ENCODE data around the gene ADAMTS2. TPM values are rescaled to one million over a fixed set of nuclear protein-coding genes. Genes with fewer than 3 reads are reported as not detected.
A peak's percentile ranks its signal among the peaks of the same experiment; 100 is the strongest.

Gene ADAMTS2
- total RNA-seq, 1 donor from 2014 or later, result 1.2 TPM

- no peak overlapping the region for H3K9ac ChIP-seq
These were observed 152.3 kb downstream of the ADAMTS2 start for GRCh38 chr5:179192891-179193470.

GRCh38 chr5:179192185-179192890 lies 152.9 kb downstream of the ADAMTS2 start:
- Mint-ChIP-seq H3K36me3 (no peaks in the 10 kb centered on the region), H3K27me3 (ENCODE audit: insufficient read depth, low read depth) (peaks cover 6% of the 10 kb centered on the region), H3K4me1 (peaks cover 10% of the 10 kb centered on the region), H3K4me3 (no peak overlapping the region), H3K27ac (no peak overlapping the region), H3K9me3 (no peaks in the 10 kb centered on the region)
- no peak for TF ChIP-seq EZH2phosphoT487 (IDR thresholded peaks at IDR 0.05)
- no peaks in the 10 kb centered on the region for H3F3A ChIP-seq (ENCODE audit: low read depth)
- H3K36me3 ChIP-seq, result no peaks in the 10 kb centered on the region
- no peaks in the 10 kb centered on the region for H3K79me2 ChIP-seq (ENCODE audit: low read depth)
- H3K9ac ChIP-seq, result no peak overlapping the region
- no peaks in the 10 kb centered on the region for H3K27me3 ChIP-seq
- no peak for DNase-seq (ENCODE audit: low spot score)
- peaks cover 13% of the 10 kb centered on the region for H3K4me1 ChIP-seq
- no peak overlapping the region for H3K27ac ChIP-seq
- H3K4me2 ChIP-seq, result no peak overlapping the region
- H2AFZ ChIP-seq (replicated peaks), result no peak overlapping the region
- no peaks in the 10 kb centered on the region for H3K9me3 ChIP-seq (ENCODE audit: low read depth)
- H4K20me1 ChIP-seq (ENCODE audit: low read depth), result no peaks in the 10 kb centered on the region
- no peak overlapping the region for H3K4me3 ChIP-seq

More at GRCh38 chr5:179192891-179193470, 152.3 kb downstream of the ADAMTS2 start:
- no peaks in the 10 kb centered on the region for H3K27me3 ChIP-seq
- DNase-seq (ENCODE audit: low spot score), result no peak
- no peak overlapping the region for H3K4me2 ChIP-seq
- Mint-ChIP-seq H3K36me3 (no peaks in the 10 kb centered on the region), H3K27me3 (ENCODE audit: insufficient read depth, low read depth) (peaks cover 6% of the 10 kb centered on the region), H3K4me1 (peaks cover 6% of the 10 kb centered on the region), H3K9me3 (no peaks in the 10 kb centered on the region), H3K27ac (no peak overlapping the region), H3K4me3 (peak overlapping the region; percentile 61)
- no peak overlapping the region for H2AFZ ChIP-seq (replicated peaks)
- no peaks in the 10 kb centered on the region for H3F3A ChIP-seq (ENCODE audit: low read depth)
- no peaks in the 10 kb centered on the region for H4K20me1 ChIP-seq (ENCODE audit: low read depth)
- H3K36me3 ChIP-seq, result no peaks in the 10 kb centered on the region
- H3K4me3 ChIP-seq, result no peak overlapping the region
- H3K4me1 ChIP-seq, result peaks cover 9% of the 10 kb centered on the region
- TF ChIP-seq EZH2 (IDR thresholded peaks at IDR 0.05), result no peak
- TF ChIP-seq CTCF (IDR thresholded peaks at IDR 0.05), result no peak
- TF ChIP-seq EZH2phosphoT487 (IDR thresholded peaks at IDR 0.05), result no peak
- no peaks in the 10 kb centered on the region for H3K79me2 ChIP-seq (ENCODE audit: low read depth)
- no peaks in the 10 kb centered on the region for H3K9me3 ChIP-seq (ENCODE audit: low read depth)
- H3K27ac ChIP-seq, result no peak overlapping the region

GRCh38 chr5:179191506-179192184 lies 153.6 kb downstream of the ADAMTS2 start:
- H3K4me1 Mint-ChIP-seq, result peaks cover 16% of the 10 kb centered on the region

More at GRCh38 chr5:179191506-179192184, 153.6 kb downstream of the ADAMTS2 start:
- H3K27ac Mint-ChIP-seq, result no peak overlapping the region
- H3K4me1 ChIP-seq, result peaks cover 13% of the 10 kb centered on the region
- H3K27me3 ChIP-seq, result no peaks in the 10 kb centered on the region
- no peak overlapping the region for H3K4me3 ChIP-seq
- H4K20me1 ChIP-seq (ENCODE audit: low read depth), result no peaks in the 10 kb centered on the region
- H3F3A ChIP-seq (ENCODE audit: low read depth), result no peaks in the 10 kb centered on the region
- H2AFZ ChIP-seq (replicated peaks), result no peak overlapping the region
- H3K27me3 Mint-ChIP-seq (ENCODE audit: insufficient read depth, low read depth), result peaks cover 6% of the 10 kb centered on the region
- TF ChIP-seq EZH2phosphoT487 (IDR thresholded peaks at IDR 0.05), result no peak
- no peak for TF ChIP-seq CTCF (IDR thresholded peaks at IDR 0.05)
- TF ChIP-seq EZH2 (IDR thresholded peaks at IDR 0.05), result no peak
- H3K4me3 Mint-ChIP-seq, result no peak overlapping the region
- H3K4me2 ChIP-seq, result no peak overlapping the region
- no peaks in the 10 kb centered on the region for H3K9me3 Mint-ChIP-seq
- no peaks in the 10 kb centered on the region for H3K36me3 ChIP-seq
- H3K9ac ChIP-seq, result no peak overlapping the region
- no peaks in the 10 kb centered on the region for H3K79me2 ChIP-seq (ENCODE audit: low read depth)
- no peaks in the 10 kb centered on the region for H3K36me3 Mint-ChIP-seq
- H3K27ac ChIP-seq, result no peak overlapping the region
- H3K9me3 ChIP-seq (ENCODE audit: low read depth), result no peaks in the 10 kb centered on the region
- DNase-seq (ENCODE audit: low spot score), result no peak

Measured in neural progenitor cell (in vitro differentiated cells).